Measurements from ENCODE around the gene FADS2.

DNA sequence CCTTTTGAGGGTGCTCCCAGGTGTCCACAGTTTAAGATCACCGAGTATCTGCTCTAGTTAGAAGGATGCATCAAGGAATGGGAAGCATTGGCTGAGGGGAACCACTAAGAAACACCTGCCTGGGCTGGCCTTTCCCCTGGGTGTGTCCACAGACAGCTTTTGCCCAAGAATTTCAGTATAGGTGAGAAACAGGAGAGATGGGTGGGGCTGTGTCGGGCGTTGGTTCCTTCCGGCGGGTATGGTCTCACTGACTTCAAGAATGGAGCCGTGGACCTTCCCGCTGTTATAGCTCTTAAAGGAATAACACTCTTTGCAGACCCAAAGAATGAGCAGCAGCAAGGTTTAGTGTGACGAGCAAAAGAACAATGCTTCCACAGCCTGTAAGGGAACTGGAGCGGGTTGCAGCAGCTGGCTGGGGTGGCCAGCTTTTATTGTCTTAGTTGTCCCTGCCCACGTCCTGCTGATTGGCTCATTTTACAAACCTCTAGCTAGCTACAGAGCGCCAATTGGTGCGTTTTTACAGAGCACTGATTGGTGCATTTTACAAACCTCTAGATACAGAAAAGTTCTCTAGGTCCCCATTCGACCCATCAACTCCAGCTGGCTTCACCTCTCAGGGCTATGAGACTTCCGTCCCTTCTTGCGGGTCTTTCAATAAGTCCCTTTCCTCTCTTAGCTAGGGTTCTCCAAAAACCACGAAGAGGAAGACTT is 13.7 kb upstream of the FADS2 start:
- TF ChIP-seq CTCF (optimal IDR thresholded peaks at IDR 0.05 in 1 of 3, IDR thresholded peaks at IDR 0.05 in 1 of 3, conservative IDR thresholded peaks at IDR 0.05 in 1 of 3; ENCODE audit: extremely low read depth in 1 of 3, insufficient read depth in 2 of 3, low read length in 3 of 3) (no peak), EZH2 (IDR thresholded peaks at IDR 0.05; ENCODE audit: low read length) (no peak)
